A172 (cell line): ENCODE data around the gene LHX5. TPM values are rescaled to one million over a fixed set of nuclear protein-coding genes. Genes with fewer than 3 reads are reported as not detected.

Experiments
- DNase-seq: peaks from one replicate; pipeline ENCODE4 v3.0.0-alpha.2; 2015; ENCODE audit warnings: low spot score
- total RNA-seq: library from RNA; depleted of rRNA; stranded (reverse); fragments of >200 nt; shearing (Covaris generic); gene quantifications from 2 replicates; pipeline ENCODE4 v1.2.3, GENCODE V29; 2014

The LHX5 gene
- total RNA-seq, 1 experiment from 2014 or later: not detected

DNA sequence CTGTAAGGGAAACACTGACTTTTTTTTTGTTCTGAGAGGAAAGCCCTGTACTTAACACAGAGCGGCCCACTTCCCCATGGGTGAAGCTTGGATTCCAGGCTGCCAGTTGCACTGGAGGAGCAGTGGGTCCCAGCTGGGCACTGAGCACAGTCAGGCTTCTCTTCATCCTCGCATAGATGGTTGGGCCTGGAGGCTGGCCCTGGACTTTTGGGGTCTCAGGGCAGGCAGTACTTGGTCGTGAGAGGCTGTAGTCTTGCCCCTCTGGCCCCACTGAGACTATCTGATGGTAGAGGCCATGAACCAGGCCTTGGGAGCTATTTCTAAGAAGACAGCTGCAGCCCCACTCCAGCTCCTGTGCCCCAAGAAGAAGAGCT, 6.2 kb upstream of the LHX5 start:
- no peak for DNase-seq

DNA sequence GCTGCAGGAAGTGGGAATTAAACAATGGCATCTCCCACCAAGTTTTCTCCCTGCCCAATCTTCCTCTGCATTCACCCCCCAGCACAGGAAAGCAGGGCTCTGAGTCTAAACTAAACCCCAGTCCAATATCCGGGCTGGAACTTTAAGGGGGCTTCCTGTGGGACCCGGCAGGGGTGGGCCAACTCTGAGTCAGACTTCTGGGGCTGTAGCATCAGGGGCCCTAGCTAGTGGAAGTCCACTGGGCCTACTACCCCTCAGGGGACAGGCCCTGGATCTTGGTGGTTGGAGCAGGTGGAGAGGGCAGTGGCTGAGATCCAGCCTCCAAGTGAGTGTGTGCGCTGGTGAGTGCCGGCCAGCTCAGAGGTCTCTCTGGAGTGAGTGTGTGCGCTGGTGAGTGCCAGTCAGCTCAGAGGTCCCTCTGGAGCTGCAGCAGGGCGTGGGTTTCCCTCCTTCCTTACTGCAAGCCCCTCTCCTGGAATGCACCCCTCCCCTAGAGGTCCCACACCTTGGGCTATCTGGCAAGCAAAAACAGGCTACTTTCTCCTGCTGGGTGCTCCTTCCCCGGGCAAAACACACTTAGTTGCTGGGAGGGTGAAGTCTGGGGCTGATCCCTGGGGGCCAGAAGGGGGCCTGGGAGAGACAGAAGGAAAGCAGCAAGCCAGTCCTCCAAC, 5.6 kb upstream of the LHX5 start:
- DNase-seq: no peak

DNA sequence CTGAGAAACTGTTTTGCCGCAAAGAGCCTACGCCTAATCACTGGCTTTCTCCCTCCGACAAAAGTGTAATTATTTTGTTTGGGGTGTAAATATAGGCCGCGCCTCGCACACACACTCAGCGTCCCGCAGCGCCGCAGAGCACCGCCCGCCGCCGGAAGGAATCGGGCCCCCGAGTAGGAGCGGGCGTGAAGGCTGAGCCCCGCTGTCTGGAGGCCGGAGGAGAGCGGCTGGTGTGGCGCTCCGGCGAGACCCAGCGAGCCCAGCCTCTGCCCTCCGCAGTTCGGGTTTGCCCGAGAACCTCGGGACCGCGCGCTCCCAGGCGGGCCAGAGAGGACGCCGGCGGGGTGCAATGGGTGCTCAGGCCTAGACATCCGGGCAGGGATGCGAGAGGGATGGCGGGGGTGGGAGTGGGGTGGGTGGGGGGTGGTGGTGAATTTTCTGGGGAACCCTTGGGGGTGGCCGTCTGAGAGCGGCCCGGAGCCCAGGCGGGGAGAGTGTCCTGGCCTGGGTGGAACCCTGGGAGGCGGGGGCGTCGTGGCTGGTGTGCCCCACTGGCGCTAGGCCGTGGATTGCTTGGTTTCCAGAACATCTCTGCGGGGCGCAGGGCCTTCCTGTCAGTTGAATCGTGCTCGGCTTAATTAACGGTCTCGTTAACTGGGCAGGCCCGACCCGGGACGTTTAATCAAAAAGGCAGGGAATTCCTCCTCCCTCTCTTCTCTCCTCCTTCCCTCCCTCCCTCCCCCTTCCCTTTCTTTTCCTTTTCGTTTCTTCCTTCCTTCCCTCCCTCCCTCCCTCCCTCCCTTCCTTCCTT, 4.7 kb upstream of the LHX5 start:
- DNase-seq: no peak

DNA sequence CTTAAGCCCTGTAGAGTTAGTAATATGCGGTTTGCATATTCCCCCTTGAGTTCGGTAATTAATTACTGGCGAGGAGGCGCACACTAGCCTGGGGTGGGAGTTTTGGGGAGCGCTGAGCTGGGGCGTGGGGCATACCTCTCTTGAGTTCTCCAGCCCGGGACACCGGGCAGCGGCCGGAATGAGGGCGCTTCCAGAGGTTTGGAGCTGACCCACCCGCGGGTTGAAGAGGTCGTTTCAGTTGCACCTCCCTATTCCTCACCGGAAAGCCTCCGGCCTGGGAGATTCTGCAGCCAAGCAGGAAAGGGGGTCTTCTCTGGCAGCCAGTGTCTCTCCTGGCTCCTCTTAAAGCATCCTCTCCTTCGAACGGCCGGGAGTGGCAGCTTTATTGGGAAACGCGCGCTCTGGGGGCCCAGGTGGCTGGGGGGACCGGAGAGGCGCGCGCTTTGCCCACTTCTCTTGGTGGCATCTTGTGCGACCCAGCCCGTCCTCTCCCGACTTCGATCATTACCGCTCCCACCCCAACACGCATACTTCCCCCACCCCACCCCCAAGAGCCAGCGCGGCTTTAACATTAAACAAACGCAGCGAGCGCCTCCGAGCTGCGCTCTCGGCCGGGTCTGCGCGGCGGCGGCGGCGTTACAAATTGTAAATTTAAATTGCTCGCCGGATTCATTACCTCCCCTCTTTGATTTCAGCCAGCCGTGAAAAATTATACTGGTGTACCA, 3.9 kb upstream of the LHX5 start:
- no peak for DNase-seq

DNA sequence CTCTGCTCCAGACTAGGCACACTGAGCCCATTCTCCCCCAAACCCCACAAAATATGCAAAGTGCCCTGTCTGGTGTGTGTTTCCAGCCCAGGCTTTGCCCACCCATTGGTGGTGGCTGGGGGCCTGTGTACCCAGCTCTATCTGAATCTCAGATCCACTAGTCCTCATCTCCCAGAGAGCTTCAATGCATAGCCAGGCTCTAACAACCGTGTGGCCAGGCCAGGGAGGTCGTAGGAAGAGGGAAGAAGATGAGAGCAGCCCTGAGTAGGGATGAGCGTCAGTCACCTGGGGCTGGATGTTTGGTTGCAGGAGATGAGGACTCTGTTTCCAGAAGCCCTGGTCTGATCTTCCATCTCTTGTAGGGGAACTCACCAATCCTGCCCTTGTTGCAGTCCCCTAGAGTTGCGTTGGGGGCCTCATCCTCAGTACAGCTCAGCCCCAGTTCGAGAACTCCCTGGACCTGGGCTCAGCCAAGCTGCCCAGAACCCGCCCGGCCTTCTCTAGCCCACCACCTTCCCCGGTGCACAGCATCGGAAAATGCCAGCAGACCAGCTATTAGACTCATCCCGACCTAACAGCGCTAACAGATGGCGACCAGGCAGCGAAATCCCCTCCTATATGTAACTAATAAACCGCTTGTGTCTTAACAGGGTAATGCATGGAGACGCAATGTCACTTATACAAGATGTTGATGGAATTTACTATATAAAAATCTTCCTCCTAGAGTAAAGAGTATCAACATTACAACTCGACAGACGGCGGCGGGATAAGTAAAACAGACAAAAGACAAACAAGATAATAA, 3.2 kb upstream of the LHX5 start:
- no peak for DNase-seq

DNA sequence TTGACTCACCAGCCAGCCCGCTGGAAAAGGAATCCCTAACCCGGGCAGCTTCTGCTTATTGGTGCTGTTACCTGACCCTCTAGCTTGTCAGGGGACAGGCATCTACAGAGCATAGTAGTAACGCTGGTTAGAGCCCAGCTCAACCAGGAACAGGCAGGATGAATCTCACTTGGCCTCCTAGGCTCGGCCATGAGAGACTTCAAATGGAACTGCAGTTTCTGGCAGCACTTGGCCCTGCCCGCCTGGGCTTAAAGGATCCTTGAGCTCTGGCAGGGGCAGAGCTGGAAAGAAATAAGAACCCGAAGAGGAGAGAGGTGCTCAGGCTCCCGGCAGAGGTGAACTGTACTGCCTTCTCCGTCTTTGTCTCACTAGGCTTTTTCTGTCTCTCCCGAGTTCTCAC, 2.3 kb upstream of the LHX5 start:
- no peak for DNase-seq

DNA sequence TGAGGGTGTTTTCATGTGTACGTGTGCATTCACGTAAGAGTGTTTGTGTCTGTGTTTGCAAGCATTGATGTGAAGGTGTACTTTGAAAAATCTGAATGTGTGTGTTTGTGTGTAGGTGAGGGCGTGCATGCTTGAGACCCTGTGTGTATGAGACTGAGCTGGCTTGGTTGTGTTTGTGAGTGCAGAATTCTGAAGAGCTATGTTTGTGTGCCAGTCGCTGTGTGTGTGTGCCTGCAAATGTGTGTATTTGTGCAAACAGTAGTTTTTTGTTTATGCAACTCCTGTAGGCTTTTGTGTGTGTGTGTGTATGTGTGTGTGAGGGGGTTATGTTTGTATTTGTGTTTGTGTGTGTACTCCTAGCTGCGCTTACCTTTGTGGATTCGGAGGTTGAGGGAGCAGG, 1.7 kb upstream of the LHX5 start:
- no peak for DNase-seq

DNA sequence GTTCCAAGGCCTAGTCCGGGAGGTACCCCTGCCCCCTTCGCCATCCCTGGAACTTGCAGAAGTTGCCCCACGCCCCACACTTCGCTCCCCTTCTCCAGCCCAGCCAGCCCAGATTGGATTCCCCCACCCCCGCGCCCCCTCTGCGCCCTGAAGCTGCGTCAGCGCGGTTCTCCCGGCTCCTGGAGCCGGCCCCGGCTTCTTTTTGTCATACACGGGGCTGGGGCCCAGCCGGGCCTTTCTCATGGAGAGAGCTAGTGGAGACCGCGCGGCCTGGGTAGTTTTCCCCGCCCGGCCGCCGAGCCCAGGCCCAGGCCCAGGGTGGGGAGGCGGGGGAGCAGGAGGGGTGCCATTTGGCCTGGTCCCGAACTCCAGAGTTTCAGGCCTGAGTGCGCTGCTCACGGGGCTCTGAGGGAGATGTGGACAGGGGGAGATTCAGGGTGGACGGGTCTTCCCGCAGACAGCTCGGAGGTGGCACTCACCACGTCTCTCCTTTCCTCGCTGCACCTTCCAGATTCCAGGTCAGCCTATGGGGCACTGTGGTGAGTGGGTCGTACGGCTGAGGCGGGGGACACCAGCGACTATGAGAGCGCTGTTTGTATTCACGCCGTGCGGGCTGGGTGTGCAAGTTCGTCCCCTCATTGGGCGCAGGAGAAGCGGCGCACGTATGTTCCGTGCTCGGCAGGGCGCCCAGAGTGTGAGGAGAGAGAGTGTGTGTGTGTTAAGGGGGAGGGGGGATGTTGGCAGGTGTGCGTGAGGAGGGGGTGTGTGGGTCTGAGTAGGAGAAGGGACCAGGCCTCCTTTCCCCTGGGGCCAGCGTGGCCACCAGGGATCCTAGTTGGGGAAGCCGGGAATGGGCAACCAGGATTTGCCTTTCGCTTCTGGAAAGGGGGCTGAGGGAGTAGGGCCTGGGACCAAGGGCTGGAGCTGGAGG, 785 bp upstream of the LHX5 start:
- no peak for DNase-seq

DNA sequence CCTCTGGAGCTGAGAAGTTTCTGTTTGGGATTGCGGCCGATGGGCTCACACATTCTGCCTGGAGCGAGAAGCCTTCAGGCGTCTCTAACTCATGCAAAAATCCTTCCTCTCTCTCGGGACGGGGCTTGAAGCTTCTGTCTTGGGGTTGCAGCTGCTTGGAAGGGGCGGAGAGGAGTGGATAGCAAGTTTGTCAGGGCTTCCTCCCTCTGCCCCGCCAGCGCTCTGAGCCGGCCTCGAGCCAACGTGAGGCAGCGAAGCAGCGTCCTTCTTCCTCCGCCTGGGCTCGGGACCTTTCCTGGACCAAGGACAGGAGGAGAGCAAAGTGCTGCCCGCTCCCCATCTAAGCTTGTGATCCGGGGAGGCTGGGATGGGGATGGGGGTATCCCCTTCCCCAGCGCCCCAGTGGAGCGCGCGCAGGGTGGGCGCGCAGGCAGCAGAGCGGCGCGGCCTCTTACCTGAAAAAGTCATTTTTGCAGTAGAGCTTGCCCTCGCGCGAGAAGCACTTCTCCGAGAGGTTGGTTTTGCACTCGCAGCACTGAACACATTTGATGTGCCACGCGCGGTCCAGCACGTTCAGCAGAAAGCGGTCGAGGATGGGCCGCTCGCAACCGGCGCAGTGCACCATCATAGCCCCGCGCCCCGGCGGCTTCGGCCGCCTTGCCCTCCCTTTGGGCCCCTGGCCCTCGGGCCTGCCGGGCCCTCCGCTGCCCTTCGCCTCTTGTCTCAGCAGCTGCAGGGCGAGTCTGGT, 626 bp downstream of the LHX5 start:
- no peak for DNase-seq

DNA sequence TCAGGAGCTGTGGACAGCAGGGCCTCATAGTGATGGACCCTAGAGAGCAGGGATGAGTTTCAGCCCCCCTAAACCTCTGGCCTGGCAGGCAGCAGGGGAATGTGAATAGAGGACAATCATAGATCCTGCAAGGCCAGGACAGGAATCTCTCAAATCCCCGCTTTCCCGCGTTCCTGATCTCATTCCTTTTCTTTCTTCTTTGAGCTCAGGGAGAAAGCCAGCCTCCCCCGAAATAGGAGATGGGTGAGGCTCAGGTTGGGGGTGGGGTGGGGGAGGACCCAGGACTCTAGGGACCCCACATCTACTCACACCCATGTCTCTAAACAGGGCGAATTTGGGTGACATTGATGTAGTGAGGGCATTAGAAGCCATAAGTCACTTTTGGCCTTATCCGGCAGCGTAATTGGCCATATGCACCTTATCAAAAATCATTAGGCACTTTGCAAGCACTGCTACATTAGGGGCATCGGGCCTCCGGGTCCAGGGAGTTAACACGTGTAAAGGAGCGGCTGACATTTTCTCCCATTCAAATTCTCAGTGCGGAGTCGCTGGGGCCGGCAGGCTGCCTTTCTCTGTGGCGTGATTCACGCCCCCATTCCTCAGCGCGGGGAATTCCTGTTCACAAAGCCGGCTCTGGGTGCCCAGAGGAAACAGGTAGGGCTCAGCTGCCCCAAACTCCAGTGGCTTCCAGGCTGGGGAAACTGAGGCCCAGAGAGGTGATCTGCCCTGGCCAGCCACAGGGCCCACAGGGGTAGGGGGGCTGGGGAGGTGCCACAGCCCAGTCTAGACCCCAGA, 1.5 kb downstream of the LHX5 start:
- DNase-seq: no peak

DNA sequence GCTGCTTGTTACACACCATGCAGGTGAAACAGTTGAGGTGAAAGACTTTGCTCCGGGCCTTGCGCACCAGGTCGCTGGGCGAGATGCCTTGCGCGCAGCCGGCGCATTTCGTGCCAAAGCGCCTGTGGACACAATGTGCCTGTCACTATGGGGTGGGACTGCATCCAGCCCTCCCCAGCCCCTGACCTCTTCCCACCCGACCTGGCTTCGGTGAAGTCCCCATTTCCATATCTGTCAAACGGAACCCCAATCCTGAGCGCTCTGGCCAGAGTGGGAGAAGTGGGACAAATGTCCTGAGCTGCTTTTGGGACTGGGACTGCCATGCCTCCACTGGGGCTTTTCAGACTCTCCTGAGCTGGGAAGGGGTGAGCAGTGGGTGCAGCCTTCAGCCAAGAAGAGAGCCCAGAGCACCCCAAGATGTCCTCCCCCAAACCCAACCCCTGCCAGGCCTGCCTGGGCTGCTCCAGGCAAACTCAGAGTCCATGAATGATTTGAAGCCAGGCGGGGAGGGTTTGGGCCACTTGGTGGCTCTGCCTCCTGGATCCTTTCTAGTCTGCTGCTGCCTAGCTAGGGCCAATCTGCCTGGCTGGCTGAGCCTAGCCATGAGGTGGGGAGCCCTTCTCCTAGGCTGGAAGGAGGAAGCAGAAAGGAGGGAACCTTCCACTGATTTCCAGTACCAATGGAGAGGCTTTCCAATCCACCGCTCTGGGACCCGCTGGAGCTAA, 2.3 kb downstream of the LHX5 start:
- no peak for DNase-seq

DNA sequence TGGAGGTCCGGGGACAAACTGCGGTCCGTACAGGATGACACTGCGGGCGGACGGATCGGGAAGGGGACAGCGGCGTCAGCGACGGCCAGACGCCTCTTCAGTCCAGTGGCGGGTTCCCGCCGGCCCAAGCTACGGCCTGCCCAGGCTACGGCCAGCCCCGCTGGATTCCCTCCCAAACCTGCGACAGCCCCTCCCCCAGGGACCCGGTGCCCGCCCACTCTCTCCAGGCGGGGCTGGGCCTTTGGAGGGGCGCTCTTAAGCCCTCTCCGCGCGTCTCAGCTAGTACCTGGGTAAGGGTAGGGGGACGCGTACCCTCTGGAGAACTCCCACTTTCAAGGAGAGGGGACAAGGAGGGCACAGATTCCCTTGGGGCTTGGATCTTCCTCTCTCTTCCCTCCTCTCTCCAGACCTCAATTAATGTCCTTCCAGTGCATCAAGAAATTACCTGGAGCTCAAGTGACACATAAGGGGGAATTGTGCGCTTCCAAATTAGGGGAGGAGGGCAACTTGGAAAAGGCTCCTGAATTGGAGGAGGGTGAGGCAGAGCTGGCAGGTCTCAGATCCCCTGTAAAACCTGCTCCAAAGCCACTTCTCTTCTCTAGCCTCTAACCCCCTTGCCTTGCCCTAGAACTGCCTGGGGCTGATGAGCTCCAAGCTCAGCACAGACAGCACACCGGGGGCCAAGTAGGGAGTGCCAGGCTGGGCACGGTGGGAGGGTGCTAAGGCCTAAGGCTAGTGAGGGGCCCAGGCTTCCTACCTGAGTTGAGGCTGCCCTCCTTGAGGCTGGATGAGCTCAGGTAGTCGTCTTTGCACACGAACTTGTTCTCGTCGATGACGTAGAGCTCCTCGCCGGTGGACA, 3.1 kb downstream of the LHX5 start:
- DNase-seq: no peak

DNA sequence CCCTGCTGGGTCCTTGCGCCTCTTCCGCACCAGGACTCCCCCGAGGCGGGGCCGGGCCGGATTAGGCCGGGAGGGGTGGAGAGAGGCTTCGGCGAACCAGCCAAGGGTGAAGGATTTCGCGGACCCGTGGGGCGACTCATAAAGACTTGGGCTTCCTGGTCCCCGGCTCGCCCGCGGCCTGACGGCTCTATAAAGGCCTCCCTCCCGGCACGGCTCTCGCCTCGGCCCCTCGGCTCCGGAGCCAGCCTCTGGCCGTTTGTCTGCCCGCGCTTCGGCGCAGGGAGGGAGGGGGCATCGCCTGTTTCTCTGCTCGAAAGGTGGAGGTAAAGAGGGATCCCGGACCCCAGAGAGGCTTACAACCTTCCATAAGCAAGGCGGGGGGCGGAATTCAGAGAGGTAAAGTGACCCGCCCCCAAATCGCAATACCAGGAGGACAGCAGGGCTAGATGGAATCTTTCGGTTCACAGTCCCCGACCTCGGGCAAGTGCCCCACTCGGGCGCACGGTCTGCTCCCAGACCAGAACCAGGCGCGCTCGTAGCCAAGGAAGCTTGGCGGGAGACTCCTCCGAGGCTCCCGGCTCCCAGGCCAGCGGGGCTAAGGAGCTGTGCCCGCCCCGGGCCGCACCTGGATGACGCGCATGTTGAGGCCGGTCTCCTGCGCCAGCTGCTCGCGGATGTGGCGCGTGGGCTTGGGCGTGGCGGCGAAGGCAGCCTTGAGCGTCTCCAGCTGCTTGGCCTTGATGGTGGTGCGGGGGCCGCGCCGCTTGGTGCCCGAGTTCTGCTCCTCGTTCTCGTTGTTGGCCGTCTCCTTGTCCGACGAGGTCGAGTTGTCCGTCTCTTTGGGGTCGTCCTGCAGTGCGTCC, 3.9 kb downstream of the LHX5 start:
- DNase-seq: no peak

DNA sequence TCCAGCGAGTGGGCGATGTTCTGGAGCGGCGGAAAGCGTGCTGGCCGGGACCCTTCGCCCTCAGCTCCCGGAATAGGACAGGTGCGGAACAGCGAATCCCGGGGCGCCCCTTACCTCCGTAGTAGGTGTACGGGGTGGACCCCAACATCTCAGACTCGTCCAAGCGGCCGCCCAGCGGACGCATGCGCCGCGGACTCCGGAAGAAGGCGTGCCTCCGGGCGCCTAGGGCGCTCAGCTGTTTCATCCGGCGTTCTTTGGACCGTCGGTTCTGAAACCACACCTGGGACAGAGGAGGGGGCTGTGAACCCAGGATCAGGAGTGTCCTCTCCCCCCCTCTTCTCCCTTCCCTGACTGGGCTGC, 4.5 kb downstream of the LHX5 start:
- DNase-seq: no peak

DNA sequence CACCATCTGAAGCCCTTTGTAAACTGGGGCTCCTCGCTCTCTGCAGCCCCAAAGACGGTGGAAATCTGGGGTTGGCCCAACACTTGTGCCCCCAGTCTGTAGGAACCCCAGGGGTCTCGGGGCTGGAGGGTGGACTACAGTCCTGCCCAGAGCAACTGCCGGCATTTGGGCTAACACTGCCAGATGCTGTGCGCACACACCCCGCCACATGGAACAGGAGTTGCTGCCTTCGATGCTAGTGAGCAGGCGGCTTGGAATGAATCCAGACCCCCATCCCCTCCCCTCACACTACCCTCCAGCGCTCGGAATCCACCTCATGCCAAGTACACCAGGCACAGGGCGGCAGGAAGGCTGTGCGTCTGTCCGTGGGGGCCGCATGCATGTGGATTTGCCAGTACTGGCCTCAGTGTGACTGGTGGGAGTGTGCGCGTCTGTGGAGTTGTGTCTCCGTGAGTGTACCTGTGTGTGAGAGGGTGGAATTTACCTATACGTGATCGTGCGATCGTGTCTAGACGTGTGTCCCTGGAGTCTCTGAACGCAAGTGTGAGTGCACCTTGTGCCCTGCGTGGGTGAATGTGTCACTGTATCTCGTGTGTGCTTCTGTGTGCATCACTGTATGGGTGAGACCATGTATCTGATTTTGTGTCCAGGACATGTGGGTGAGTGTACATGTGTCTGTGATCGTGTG, 5.1 kb downstream of the LHX5 start:
- DNase-seq: no peak

DNA sequence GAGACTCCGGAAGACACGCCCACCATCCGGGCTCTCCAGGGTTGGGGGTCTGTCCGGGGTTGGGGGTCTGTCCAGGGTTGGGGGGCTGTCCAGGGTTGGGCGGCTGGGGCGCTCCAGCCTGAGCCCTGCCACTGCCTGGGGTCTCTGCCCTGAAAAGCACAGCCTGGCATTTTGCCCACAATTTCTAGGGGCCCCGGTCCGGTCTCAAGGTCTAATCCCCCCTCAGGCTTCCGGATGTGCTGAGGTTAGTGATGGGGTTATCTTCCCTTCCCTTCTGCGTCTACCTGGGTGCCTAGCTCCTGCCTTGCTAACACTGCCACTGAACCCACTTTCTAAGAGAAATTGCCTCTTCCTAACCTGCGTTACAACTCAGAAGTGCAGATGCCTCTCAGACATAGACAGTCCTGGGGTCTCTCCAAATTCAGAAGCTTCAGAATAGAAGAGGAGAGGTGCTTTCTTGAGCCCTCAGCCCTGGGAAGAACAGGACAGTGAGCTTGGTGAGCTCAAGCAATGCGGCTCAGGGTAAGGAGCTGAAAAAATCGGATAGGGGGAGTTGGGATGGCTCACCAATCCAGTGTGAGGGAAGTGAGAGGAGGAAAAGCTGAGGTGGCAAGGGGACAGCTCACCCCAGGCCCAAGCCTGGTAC, 5.7 kb downstream of the LHX5 start:
- no peak for DNase-seq
